ENCODE data around the gene DCAF10.
A peak's percentile ranks its signal among the peaks of the same experiment; 100 is the strongest.
"Not testable (repeated sequence)": the region's sequence is repeated elsewhere in the genome, so short reads cannot be mapped to it uniquely, and the experiment has no call there.

Gene DCAF10

DNA sequence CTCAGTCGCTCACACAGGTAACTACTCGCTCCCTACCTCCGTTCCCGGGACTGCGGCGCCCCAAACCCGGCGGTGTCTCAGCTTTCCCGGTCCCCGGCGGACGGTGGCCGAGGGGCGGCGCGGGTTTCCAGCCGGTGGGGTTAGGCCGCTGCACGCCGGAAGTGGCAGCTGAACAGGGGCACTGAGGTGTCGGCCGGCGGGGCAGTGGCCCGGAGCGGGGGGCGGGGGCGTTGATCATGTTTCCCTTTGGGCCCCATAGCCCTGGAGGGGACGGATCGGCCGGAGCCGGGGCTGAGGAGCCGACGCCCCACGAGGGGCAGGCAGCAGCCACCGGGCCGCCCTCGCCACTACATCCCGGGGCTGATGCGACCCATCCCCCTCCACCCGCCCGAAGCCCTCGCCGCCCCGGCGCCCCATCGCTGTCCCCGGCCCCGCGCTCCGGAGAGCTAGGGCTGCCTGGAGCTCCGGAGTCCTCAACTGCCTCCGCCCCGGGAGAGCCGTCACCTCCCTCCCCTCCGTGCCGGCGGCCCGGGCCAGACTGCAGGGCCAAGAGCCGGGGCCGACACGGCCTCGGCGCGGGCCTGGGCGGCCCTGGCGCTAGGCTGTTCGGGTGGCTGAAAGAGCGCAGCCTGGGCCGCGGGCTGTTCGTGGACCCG is at the start of gene DCAF10:
Gene DCAF10, plus strand, starts transcription at position 167 of the 656 bp plus-strand sequence. Its CDS starts 70 bp downstream, at position 237.
- DNase-seq (ENCODE audit: low read depth): peak; percentile 89

DNA sequence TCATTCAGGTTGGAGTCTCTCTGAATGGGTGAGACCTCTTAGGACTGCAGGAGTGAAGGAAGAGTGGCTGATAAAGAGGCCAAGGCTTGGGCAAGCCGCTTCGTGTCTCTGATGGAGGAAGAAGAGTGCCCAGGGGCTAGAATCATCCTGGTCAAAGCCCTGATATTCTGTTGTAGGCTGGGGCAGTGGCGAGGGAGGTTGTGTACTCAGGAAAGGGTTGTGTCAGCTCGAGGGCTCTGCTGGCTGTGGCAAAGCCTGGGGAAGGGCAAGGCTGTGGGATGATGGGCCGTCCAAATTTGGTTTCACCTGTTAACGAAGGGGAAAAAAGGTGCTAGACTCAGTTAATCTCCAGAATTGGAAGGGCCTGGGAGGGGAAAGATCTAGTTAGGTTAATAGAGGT is 49.4 kb upstream of the DCAF10 start:
- no peak for DNase-seq (ENCODE audit: low read depth)

DNA sequence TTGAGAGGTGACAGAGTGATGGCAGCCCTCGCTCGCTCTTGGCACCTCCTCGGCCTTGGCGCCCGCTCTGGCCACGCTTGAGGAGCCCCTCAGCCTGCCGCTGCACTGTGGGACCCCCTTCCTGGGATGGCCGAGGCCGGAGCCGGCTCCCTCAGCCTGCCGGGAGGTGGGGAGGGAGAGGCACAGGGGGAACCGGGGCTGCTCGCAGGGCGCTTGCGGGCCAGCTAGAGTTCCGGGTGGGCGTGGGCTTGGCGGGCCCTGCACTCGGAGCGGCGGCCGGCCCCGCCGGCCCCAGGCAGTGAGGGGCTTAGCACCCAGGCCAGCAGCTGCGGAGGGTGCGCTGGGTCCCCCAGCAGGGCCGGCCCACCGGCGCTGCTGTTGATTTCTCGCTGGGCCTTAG is 48.9 kb upstream of the DCAF10 start:
- not testable (repeated sequence) for DNase-seq (ENCODE audit: low read depth)

DNA sequence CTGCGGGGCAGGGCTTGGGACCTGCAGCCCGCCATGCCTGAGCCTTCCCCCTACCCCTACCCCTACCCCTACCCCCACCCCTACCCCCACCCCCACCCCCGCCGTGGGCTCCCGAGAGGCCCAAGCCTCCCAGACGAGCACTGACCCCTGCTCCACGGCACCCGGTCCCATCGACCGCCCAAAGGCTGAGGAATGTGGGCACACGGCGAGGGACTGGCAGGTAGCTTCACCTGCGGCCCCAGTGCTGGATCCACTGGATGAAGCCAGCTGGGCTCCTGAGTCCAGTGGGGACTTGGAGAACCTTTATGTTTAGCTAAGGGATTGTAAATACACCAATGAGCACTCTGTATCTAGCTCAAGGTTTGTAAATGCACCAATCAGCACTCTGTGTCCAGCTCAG is 48.5 kb upstream of the DCAF10 start:
- not testable (repeated sequence) for DNase-seq (ENCODE audit: low read depth)

DNA sequence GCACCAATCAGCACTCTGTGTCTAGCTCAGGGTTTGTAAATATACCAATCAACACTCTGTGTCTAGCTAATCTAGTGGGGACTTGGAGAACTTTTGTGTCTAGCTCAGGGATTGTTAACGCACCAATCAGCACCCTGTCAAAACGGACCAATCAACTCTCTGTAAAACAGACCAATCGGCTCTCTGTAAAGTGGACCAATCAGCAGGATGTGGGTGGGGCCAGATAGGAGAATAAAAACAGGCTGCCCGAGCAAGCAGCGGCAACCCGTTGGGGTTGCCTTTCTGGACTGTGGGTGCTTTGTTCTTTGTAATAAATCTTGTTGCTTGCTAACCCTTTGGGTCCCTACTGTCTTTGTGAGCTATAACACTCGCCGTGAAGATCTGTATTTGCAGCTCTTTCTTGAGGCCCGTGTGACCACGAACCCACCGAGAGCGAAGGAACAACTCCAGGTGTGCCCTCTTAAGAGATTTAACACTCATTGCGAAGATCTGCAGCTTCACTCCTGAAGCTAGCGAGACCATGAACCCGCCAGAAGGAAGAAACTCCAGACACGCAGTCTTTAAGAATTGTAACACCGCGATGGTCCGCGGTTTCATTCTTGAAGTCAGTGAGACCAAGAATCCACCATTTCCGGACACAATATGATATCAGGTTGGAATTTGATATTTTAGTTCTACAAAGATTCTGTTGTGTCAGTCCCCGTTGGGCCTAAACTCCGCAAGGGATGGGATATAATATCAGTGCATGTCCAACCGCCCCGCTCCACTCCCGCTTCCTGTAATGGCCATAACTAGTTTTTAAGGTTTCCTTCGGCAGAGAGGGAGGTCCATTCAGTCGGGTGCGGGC is 47.7 kb upstream of the DCAF10 start:
- no peak for DNase-seq (ENCODE audit: low read depth)

GRCh38 chr9:37753489-37754190 is 47.0 kb upstream of the DCAF10 start, which contains the start of gene TRMT10B:
Gene TRMT10B, plus strand, starts transcription at chr9:37753805. Its CDS starts 8,127 bp downstream, at chr9:37761932.
- peak; percentile 85 for DNase-seq (ENCODE audit: low read depth)

GRCh38 chr9:37758747-37759146 is 41.9 kb upstream of the DCAF10 start:
- DNase-seq (ENCODE audit: low read depth): no peak

DNA sequence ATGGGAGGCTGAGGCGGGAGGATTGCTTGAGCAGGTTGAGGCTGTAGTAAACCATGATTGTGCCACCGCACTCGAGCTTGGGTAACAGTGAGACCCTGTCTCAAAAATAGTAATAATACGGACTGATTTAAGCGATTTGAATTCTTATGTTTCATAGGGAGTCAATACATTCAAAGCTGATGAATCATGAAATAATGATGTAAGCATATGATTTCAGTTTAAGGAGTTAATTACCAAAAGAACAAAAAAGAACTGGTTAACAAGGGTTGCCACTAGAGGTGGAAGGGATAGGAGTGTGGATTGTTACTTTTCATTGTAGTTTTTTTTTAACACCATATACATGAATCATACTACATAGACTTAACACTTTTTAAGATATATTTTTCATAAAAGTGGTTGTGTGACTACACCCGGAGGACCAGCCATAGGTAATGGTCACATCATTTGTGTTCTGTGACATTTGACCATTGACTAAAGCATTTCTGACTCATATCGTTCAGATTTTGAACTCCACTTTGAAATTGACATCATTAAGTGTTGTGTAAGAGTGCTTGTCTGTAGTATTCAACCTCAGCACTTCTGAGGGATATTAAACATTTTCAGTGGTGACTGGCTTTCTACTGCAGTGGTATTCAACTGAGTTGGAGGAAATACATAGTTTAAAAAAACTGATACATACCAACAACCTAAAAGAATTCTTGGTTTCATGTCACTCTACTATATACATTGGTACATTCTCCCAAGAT is 40.0 kb upstream of the DCAF10 start:
- DNase-seq (ENCODE audit: low read depth): peak; percentile 82

DNA sequence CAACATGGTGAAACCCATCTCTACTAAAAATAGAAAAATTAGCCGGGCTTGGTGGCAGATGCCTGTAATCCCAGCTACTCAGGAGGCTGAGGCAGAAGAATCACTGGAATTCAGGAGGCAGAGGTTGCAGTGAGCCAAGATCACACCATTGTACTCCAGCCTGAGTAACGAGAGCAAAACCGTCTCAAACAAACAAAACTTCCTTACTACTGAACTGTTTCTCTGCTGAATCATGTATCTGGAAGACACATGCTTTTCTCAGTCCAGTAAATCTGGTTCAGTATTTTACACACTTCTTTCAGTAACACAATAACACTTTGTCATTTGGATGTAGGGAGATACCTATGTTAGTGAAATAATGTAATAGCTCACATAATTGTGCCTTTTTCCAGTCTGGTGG is 39.1 kb upstream of the DCAF10 start:
- DNase-seq (ENCODE audit: low read depth): peak; percentile 56

GRCh38 chr9:37765263-37765662 is 35.3 kb upstream of the DCAF10 start:
- not testable (repeated sequence) for DNase-seq (ENCODE audit: low read depth)

DNA sequence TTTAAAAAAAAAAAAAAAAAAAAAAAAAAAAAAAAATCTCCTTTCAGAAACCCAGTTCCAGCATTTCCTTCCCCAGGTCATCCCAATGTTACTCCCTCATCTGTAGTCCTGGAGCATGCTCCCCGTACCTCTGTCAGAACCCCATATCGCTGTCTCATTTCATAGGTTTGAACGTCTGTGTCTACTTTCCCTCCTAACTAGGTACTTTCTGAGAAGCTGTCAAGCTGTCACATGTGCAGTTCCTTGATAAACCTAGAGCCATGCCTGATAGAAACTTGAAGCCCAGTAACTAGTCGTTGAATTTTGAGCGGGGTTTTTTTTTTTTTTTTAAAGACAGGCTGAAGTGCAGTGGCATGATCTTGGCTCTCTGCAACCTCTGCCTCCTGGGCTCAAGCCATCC is 31.3 kb upstream of the DCAF10 start:
- no peak for DNase-seq (ENCODE audit: low read depth)

- no peak for DNase-seq (ENCODE audit: low read depth)
Observed at GRCh38 chr9:37769995-37770394, 30.6 kb upstream of the DCAF10 start.

GRCh38 chr9:37775216-37775919 is 25.2 kb upstream of the DCAF10 start:
- peak; percentile 62 for DNase-seq (ENCODE audit: low read depth)

DNA sequence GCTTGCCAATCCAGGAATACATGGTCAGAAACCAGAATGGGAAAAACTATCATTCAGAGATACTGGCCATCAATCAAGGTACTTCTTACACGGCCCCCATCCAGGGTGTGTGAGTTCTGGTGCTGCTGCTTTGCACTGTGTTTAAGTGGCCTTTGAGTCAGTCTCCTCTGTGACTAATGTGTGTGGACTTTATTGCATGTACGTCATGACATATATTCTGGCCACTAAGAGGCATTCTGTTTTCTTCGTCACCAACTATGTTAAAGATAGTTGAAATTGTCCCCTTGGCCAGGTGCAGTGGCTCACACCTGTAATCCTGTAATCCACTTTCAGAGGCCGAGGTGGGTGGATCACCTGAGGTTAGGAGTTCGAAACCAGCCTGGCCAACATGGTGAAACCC is 24.3 kb upstream of the DCAF10 start:
- peak; percentile 88 for DNase-seq (ENCODE audit: low read depth)

GRCh38 chr9:37778534-37778933 is 22.1 kb upstream of the DCAF10 start:
- no peak for DNase-seq (ENCODE audit: low read depth)

DNA sequence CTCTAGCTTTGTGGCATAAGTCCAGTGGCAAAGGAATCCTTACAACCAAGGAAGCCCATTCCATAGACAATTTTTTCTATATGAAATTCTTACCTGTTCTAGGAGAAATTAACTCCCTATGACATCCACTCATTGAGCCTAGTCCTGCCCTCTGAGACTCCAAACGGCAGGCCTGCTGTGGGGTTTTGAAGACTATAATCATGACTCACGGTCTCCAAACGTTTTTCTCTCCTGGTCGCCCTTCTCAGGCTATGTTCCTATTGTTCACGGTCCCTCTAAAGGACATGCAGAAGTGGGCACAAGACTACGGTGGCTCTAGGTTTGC is 16.3 kb upstream of the DCAF10 start:
- DNase-seq (ENCODE audit: low read depth): peak; percentile 56

GRCh38 chr9:37784616-37785483 is 15.7 kb upstream of the DCAF10 start, which contains the start of gene EXOSC3:
Gene EXOSC3, minus strand, starts transcription at chr9:37785064. Its CDS starts 20 bp downstream, at chr9:37785044.
- peak; percentile 96 for DNase-seq (ENCODE audit: low read depth)

DNA sequence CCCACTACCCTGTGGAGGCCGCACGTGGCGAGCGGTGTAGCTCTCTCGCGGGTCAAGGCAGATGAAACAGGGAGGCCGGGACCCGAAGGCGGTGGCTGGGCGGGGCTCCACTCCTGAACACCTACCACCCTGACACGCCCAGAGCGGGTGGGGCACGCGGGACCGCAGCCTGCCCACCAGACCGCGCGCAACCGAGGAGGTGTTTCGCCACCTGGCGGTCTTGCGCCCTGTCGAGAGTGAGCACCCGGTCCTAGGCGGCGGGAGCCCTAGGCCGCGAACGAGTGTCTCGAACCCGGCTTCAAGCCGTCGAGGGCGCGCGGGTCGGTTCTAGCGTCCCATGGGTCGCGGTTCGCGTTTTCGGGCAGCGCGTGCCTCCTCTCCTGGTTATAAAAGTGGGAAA is 13.5 kb upstream of the DCAF10 start:
- no peak for DNase-seq (ENCODE audit: low read depth)

GRCh38 chr9:37788332-37788731 is 12.3 kb upstream of the DCAF10 start:
- DNase-seq (ENCODE audit: low read depth): no peak

DNA sequence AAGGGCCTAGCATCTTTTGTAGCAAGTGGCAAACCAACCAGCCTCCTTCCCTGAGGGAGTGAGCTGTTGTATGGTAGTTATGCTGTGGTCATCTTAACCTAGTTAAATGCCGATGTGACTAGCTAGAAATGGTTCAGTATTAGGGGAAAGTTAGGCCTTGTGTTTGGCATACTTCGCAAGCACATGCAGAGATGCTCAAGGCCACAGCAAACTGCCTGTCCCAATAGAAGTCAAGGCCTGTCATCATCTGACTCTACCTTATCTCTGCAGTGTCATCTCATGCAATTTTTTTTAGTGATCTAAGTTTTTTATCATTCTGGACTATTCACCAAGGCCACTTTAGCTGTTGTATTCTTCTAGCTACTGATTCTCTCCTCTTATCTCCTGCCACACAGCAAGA is 10.5 kb upstream of the DCAF10 start:
- no peak for DNase-seq (ENCODE audit: low read depth)

Measured in ELR (cell line).